SU-DHL-6 (cell line): Measurements from ENCODE around the gene RAPSN.

ENCODE experiments used
- H2AFZ ChIP-seq: fragments of 200-600 bp; sonication (generic); 2 replicates; pipeline ENCODE4 v1.6.1; 2014; ENCODE audit warnings: low read depth, mild to moderate bottlenecking, moderate library complexity, mixed read lengths, antibody characterized with exemption, low read length; ENCODE audit not compliant: severe bottlenecking
- H3F3A ChIP-seq: fragments of 200-600 bp; shearing (Covaris generic); 2 replicates; pipeline ENCODE4 v1.6.0; 2016; ENCODE audit warnings: antibody characterized with exemption, mild to moderate bottlenecking; ENCODE audit not compliant: insufficient read depth
- H3K27ac ChIP-seq: fragments of 200-600 bp; sonication (generic); 2 replicates; pipeline ENCODE4 v1.5.1; 2016; ENCODE audit warnings: low read depth, mild to moderate bottlenecking, low read length, moderate library complexity, mixed read lengths
- H3K27me3 ChIP-seq: fragments of 200-600 bp; sonication (generic), shearing (Covaris generic); 2 replicates; pipeline ENCODE4 v1.6.0; 2014; ENCODE audit warnings: mild to moderate bottlenecking, low read length
- H3K36me3 ChIP-seq: fragments of 200-600 bp; sonication (generic); 2 replicates; pipeline ENCODE4 v1.6.1; 2014; ENCODE audit warnings: mild to moderate bottlenecking, low read length, mixed read lengths
- H3K4me2 ChIP-seq: fragments of 300-600, 200-600 bp; shearing (Covaris generic), sonication (generic); 2 replicates; pipeline ENCODE4 v1.6.0; 2014; ENCODE audit warnings: low read length, low read depth, mild to moderate bottlenecking; ENCODE audit not compliant: poor library complexity, severe bottlenecking
- H3K4me3 ChIP-seq: fragments of 200-600 bp; sonication (generic); 2 replicates; pipeline ENCODE4 v1.5.1; 2014; ENCODE audit warnings: antibody characterized with exemption, low read length, mild to moderate bottlenecking, mixed read lengths; ENCODE audit not compliant: insufficient read depth, poor library complexity, severe bottlenecking
- H3K79me2 ChIP-seq: fragments of 200-600 bp; sonication (generic); 2 replicates; pipeline ENCODE4 v1.6.1; 2014; ENCODE audit warnings: mild to moderate bottlenecking, low read length, moderate library complexity; ENCODE audit not compliant: insufficient read depth
- H3K9ac ChIP-seq: fragments of 200-600 bp; sonication (generic); 2 replicates; pipeline ENCODE4 v1.7.0; 2014; ENCODE audit warnings: mild to moderate bottlenecking, low read length
- H3K9me2 ChIP-seq: fragments of 200-600 bp; sonication (generic); replicated peaks from 2 replicates; pipeline ENCODE4 v1.6.1; 2014; ENCODE audit warnings: low read length; ENCODE audit not compliant: insufficient read depth
- H3K9me3 ChIP-seq: fragments of 200-600 bp; sonication (generic); 2 replicates; pipeline ENCODE4 v1.6.1; 2014; ENCODE audit warnings: low read length, mixed read lengths; ENCODE audit not compliant: insufficient read depth
- H4K20me1 ChIP-seq: fragments of 200-600 bp; sonication (generic); 2 replicates; pipeline ENCODE4 v1.6.1; 2014; ENCODE audit warnings: low read depth, mild to moderate bottlenecking, antibody characterized with exemption, low read length, moderate library complexity, mixed read lengths
- CTCF ChIP-seq: fragments of 200-600 bp; sonication (generic); IDR thresholded peaks from one replicate; pipeline ENCODE4 v1.5.1; 2017; ENCODE audit warnings: antibody characterized with exemption, mild to moderate bottlenecking, low read length, moderate library complexity; ENCODE audit not compliant: insufficient read depth, poor library complexity, severe bottlenecking
- EZH2phosphoT487 ChIP-seq: fragments of 200-600 bp; sonication (generic), shearing (Covaris generic); conservative IDR thresholded peaks from 2 replicates; pipeline ENCODE4 v1.6.1; 2018; ENCODE audit warnings: mild to moderate bottlenecking, antibody characterized with exemption, low read length, moderate library complexity, mixed read lengths

RAPSN gene

GRCh38 chr11:47400768-47401279, 48.1 kb downstream of the RAPSN start:
- peak overlapping the region; percentile 98 for H3K27ac ChIP-seq
- no peaks in the 10 kb centered on the region for H4K20me1 ChIP-seq
- no peaks in the 10 kb centered on the region for H3K79me2 ChIP-seq
- H2AFZ ChIP-seq = no peak overlapping the region
- peak overlapping the region; percentile 40 for H3K4me3 ChIP-seq
- H3F3A ChIP-seq = peaks cover 30% of the 10 kb centered on the region
- no peaks in the 10 kb centered on the region for H3K36me3 ChIP-seq
- no peaks in the 10 kb centered on the region for H3K9me3 ChIP-seq
- no peaks in the 10 kb centered on the region for H3K9me2 ChIP-seq
- H3K4me2 ChIP-seq = peak overlapping the region; percentile 83
- no peak for TF ChIP-seq EZH2phosphoT487
- no peak for TF ChIP-seq CTCF
- peak overlapping the region; percentile 70 for H3K9ac ChIP-seq
- no peaks in the 10 kb centered on the region for H3K27me3 ChIP-seq

GRCh38 chr11:47399860-47400767, 48.8 kb downstream of the RAPSN start:
- Histone ChIP-seq H3K4me3 (peak overlapping the region; percentile 62), H2AFZ (no peak overlapping the region), H3K36me3 (no peaks in the 10 kb centered on the region), H3K79me2 (no peaks in the 10 kb centered on the region), H3K9me3 (no peaks in the 10 kb centered on the region), H3K27me3 (no peaks in the 10 kb centered on the region), H3K9ac (peak overlapping the region; percentile 70), H3K27ac (peak overlapping the region; percentile 98), H4K20me1 (no peaks in the 10 kb centered on the region), H3K4me2 (peak overlapping the region; percentile 94), H3K9me2 (no peaks in the 10 kb centered on the region), H3F3A (peaks cover 29% of the 10 kb centered on the region)
- no peak for TF ChIP-seq CTCF
- TF ChIP-seq EZH2phosphoT487 = no peak

- H3K4me3 ChIP-seq = no peak overlapping the region
- no peak overlapping the region for H2AFZ ChIP-seq
- no peaks in the 10 kb centered on the region for H3K9me3 ChIP-seq
- H3K4me2 ChIP-seq = no peak overlapping the region
- H3K9me2 ChIP-seq = no peaks in the 10 kb centered on the region
- H3K79me2 ChIP-seq = no peaks in the 10 kb centered on the region
- no peaks in the 10 kb centered on the region for H3K36me3 ChIP-seq
- no peak overlapping the region for H3K9ac ChIP-seq
- H4K20me1 ChIP-seq = no peaks in the 10 kb centered on the region
- no peaks in the 10 kb centered on the region for H3K27me3 ChIP-seq
- peak overlapping the region; percentile 98; the same call in 1 of the 2 replicates for H3K27ac ChIP-seq
- peaks cover 26% of the 10 kb centered on the region for H3F3A ChIP-seq
- TF ChIP-seq CTCF (no peak), EZH2phosphoT487 (no peak)
These were observed 50.4 kb downstream of the RAPSN start for GRCh38 chr11:47398551-47398950.
